NCI-H2171 treated with DMSO at 0.1 percent for 48 hours (cell line): ENCODE results near the gene CNTNAP3B.
"Not testable (repeated sequence)": the region's sequence is repeated elsewhere in the genome, so short reads cannot be mapped to it uniquely, and the experiment has no call there.

Source experiments
- DNase-seq: peaks from one replicate; lab custom pipeline; 2025; lab: John Stamatoyannopoulos, UW

CNTNAP3B gene

GRCh38 chr9:41977965-41978600 lies 151.1 kb downstream of the CNTNAP3B start:
- not testable (repeated sequence) for DNase-seq

DNA sequence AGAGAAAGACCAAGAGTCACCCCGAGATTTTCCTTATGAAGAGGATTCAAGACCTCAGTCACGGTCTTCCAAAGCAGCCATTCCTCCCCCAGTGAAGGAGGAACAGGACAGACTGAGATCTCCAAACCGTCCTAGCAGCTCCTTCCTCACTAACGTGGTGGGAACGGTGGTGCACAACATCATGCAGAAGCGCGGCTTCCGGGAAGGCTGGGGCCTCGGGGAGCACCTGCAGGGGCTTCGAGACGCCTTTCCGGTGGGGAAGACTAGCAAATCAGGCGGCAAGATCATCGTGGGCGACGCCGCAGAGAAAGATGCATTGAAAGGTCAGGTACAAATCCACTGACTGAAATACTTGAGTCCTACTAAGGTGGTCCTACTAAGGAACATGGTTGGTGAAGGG lies 154.3 kb downstream of the CNTNAP3B start:
- not testable (repeated sequence) for DNase-seq

- not testable (repeated sequence) for DNase-seq
Observed at GRCh38 chr9:41953007-41953406, 176.2 kb downstream of the CNTNAP3B start.

GRCh38 chr9:41941738-41942137 lies 187.5 kb downstream of the CNTNAP3B start:
- not testable (repeated sequence) for DNase-seq

DNA sequence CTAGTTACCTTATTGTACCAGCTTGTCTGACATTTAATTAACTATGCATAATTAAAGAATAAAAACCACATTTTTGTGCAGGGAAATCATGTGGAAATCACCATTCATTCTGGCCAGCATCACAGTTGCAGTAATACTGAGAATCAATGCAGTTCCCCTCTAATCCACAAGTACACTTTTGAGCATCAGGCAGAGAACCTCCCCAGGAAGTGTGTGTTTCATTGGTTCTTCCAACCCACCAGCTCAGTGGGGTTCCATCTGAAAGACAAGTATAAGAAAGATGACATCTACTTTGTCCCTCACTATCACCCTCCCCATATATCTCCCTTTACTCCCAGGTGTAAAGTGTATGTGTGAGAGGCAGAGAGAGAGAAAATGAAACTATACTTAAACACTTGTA lies 191.1 kb downstream of the CNTNAP3B start:
- not testable (repeated sequence) for DNase-seq

DNA sequence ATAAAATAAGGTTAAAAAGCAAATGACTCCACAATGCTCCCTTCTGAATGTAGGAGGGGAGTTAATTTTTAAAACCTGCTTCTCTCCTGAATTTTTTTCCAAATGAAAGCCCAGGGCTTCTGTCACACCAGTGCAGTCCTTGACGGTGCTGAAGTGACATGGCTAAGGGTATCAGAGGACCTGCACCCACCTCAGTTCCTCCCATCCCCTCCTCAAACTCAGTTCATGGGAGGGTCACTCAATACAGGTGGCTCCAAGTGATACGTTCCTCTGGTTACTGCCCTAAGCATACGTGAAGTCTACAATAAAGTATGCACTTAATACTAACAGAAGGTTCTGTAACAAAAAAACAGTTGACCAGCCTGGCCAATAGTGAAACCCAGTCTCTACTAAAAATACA lies 193.5 kb downstream of the CNTNAP3B start:
- DNase-seq, result not testable (repeated sequence)

GRCh38 chr9:41929172-41929571 lies 200.1 kb downstream of the CNTNAP3B start:
- DNase-seq, result not testable (repeated sequence)

DNA sequence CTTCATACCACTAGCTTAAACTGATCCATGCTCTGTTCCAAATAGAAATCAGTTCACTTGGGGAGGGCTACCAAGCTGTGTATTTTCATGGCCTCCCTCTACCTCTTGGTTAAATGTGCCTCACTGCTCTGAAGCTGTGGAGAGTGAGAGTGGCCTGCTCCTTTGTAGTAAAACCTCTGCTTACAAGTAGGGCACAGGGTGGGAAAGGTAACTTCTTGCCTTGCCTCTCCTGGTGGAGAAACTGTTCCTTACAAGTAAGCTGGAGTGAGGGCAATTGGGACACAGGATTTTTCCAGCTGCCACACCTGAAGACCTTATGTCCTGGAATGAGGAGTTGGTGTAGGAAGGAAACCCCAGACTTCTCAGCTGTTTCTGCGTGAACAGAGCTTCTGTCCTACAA lies 211.9 kb downstream of the CNTNAP3B start:
- not testable (repeated sequence) for DNase-seq

- DNase-seq, result not testable (repeated sequence)
Observed at GRCh38 chr9:41905488-41905887, 223.7 kb downstream of the CNTNAP3B start.

DNA sequence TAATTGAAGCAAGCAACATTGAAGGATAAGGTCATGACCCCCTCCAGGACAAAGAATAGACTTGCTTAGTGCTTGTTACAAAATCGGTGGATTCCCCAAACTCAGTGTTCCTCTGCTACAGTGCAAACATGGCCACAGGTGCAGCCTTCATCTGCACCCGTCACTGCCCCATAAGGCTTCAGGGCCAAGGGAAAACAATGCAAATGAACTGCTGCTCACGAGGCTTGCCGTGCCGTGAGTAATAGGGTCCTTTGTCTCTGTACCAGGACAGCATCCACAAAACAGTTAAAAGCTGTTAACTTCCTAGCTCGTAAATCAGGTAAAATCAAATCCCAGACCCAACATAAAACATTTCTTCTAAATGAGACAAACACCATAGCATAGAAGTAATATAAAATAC lies 226.5 kb downstream of the CNTNAP3B start:
- not testable (repeated sequence) for DNase-seq

DNA sequence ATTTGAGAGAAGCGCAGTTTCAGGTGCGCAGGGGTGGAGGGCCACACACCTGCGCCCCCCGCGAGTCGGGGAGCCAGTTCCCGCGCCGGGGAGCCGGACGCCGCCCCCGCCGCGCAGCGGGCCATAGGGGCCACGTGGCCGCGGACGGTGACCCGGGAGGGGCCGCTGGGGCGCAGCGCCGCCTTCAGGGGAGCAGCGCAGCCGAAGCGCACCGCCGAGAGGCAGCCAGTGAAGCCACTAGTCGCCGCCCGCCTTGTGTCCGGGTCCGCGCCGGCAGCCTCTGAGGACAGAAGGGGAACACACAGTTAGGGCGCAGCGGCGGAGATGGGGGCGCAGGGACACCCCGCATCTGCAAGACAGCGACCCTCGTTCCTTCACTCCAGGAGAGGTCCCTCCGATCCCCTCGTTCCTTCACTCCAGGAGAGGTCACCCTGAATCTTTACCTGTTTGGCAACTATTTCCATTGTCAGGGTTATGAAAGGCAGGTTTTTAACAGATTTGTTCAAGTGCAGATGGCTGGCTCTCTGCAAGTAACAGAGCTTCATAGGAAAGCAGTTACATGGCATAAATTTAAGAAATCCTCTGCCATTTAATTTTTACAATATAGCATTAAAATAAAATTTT lies 230.4 kb downstream of the CNTNAP3B start:
- DNase-seq, result not testable (repeated sequence)

DNA sequence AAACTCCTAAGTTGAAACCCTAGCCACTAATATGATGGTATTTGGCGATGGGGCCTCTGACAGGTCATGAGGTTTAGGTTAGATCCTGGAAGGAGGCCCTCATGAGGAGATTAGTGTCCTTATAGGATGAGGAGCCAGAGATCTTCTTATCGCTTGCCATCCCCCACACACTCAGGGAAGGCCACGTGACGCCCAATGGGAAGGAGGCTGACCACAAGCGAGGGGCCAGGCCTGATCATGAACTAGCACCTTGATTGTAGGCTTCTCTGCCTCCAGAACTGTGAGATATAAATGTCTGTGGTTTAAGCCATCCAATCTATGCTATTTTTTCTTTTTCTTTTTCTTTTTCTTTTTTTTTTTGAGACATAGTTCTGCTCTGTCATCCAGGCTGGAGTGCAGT lies 254.7 kb downstream of the CNTNAP3B start:
- not testable (repeated sequence) for DNase-seq

GRCh38 chr9:41855422-41855821 lies 273.8 kb downstream of the CNTNAP3B start:
- DNase-seq, result not testable (repeated sequence)

DNA sequence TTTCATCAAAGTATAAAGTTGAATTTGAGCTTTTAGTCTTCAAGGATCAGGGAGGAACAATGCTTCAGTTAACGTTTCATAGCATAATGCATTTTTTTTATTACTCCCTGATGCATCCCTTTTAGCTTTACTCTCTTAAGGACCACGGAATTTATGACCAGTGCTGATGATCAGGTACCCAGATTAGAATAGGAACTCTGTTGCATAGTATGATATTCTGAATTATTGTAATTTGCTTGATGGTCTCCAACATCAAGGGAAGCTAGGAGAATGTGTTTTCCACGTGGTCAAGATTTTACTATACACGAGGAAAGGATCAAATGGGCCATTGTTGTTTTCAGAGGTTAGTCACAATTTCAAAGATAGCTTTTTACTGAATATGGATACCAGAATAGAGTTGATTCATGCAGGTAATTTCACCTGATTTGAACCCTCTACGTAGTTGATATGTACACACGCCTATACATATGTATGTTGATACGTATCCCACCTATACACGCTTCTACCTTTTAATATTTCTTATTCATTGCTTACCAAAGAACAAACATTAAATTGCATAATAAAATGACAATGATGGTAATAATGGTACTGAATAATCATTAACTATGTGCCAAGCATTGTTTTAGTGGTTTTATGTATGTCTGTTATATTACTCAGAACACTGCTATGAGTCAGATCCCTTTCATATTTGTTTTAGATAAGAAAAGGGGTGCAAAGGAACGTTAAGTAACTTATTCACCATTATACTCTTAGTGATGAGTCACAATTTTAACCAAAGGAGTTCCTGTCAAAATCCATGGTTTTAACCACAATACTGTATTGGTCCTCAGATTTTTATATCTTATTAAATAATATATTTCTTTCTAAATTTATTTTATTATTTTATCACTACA lies 277.1 kb downstream of the CNTNAP3B start:
- DNase-seq, result not testable (repeated sequence)

DNA sequence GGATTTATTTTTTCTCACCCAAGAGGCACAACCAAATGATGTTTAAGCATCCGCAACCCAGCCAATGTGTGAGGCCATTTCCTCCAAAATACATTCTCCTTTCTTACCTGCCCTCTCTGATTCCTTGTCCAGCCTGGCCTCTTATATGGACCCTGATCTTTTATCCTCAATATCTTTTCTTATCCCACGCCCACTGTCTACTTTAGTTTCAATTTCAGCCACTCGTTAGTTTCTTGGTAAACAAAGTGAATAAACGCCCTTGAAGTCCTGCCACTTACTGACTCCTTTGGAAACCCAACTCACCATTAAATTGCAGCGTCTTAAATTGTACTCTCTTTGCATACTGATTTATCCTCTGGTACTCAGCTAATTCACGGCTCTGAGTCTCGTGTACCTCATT lies 281.4 kb downstream of the CNTNAP3B start:
- DNase-seq, result not testable (repeated sequence)
